HG03575 (cell line): ENCODE results near the gene SC5D.
A peak's percentile ranks its signal among the peaks of the same experiment; 100 is the strongest.

Experiments used
- ATAC-seq: cut with Tn5 transposase; IDR thresholded peaks from one replicate; pipeline ENCODE4 v1.9.1; 2021; ENCODE audit not compliant: unreplicated experiment, insufficient number of reproducible peaks, low FRiP score; ENCODE audit errors: extremely low read depth

SC5D gene

DNA sequence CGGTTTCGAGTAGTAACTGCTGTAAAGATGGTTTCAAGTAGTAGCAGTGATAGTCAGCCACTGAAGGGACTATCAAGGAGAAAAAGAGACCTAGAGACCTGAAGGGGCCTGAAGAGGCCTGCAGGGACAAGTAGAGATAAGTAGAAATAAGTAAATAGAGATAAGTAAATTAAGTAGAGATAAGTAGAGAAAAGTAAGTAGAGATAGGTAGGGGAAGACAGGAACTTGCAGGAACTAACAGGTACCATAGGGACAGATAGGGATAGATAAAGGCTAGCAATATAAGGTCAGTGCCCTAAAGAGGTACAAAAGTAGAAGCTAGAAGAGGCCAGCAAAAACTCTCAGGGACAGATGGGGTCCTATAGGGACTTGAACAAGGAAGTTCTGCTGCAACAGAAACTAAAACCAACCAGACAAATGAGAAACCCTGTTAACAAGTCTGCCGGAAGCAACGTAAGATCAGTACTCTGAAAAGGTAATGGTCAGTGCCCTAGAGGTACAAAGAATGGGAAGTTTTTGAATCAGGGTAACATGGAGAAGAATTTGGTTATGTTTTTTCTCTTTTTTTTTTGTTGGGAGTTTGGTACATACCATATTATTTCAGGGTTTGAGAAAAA is 9.6 kb upstream of the SC5D start:
- no peak for ATAC-seq

DNA sequence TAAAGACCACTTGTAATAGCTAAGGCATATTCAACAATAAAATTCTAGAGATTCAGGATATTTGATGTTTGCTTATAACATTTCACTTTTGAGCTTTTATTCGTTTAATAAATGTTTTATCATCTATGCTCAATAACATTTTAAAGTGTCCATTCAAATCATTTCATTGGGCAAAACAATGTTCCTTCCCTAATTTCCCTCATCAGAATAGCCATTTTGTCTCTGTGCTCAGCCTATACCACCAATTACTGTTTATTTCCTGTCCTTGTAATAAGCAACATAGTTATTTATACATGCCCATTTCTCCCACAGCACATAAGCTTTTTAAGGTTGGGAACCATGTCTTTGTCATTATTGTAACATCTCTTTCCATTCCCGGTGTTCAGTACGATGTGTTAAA is 1.3 kb upstream of the SC5D start:
- ATAC-seq = no peak

GRCh38 chr11:121291896-121292494 is 576 bp upstream of the SC5D start:
- peak; percentile 20 for ATAC-seq

DNA sequence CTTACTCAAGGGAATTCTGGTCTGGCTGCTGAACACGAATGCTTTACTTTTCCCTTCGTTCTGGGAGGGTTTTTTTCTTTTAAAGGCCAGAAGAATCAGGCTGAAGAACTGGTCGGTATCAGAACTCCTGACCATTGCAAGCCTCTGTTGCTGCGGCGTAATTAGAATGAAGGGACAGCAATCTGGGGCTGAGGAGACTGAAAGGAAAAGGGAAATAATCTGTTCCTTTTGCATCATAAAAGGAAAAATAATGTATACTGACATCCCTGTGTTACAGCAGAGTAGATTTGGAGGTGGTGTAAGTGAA is 670 bp downstream of the SC5D start:
- ATAC-seq = no peak

- ATAC-seq = no peak
These were observed 2.9 kb downstream of the SC5D start for GRCh38 chr11:121295246-121296029.

DNA sequence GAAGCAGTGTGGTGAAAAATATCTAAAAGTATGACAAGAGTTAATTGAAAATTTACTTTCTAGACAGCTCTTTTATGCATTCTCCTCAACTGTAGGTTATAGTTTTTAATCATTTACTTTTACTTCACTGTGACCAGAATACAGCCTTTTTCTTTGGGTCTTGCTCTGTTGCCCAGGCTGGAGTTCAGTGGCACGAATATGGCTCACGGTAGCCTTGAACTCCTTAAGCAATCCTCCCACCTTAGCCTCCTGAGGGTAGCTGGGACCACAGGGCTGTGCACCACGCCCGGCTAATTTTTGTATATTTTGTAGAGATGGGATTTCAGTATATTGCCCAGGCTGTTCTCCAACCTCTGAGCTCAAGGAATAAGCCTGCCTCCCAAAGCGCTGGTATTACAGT is 5.3 kb downstream of the SC5D start:
- no peak for ATAC-seq

GRCh38 chr11:121298774-121299173 is 6.2 kb downstream of the SC5D start:
- no peak for ATAC-seq

DNA sequence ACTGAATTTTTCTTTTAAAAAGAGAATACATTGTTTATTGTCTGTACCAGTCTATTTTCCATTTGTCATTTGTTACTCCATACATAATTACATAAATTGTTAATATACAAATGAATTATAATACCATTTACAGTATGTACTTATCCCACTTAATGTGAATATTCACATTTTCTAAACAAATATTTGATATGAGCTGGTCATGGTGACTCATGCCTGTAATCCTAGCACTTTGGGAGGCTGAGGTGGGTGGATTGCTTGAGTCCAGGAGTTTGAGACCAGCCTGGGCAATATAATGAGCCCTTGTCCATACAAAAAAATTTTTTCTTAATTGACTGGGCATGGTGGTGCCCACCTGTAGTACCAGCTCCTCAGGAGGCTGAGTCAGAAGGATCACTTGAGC is 6.8 kb downstream of the SC5D start:
- no peak for ATAC-seq

GRCh38 chr11:121300313-121300971 is 7.9 kb downstream of the SC5D start:
- no peak for ATAC-seq

GRCh38 chr11:121300972-121301699 is 8.6 kb downstream of the SC5D start:
- ATAC-seq = no peak

- ATAC-seq = no peak
These were observed 12.2 kb downstream of the SC5D start for GRCh38 chr11:121304759-121305158.

DNA sequence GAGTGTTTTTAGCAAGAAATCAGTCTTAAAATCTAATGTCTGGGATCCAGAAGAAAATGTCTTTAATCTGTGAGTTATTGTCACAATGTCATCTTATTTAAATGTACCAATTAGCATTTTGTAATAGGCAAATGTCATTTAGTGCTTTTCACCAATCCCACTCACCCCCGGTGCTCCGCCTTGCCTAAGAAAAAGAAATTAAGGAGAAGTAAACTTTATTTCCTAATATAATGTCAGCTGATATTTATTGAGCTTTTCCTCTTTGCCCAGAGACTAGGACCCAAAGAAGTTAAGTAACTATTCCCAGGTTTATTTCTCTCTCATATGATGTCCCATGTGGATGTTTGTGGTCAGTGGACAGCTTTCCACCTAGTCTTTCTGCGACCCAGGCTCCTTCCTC is 16.2 kb downstream of the SC5D start:
- ATAC-seq = no peak

- ATAC-seq = peak; percentile 70
These were observed 17.1 kb downstream of the SC5D start for GRCh38 chr11:121309688-121310087.

- no peak for ATAC-seq
These were observed 18.3 kb downstream of the SC5D start for GRCh38 chr11:121310908-121311307.

DNA sequence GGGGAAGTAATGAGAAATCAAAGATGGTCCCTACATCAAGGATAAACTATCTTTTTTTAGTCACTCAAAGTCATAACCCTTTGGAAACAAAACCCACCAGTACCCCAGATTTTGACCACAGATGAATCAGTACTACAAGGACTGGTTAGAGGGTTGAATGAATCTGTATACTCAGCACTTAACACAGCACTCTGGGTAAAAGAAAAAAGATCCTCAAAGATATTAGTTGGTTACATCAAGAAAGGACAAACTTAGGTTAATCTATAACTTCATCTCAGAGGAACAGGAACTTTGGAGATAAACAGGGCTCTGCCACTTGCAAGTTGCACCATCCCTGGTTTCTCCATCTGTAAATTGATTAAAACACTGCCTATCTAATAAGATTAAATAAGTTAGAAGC is 18.8 kb downstream of the SC5D start:
- no peak for ATAC-seq

GRCh38 chr11:121312483-121312882 is 19.9 kb downstream of the SC5D start:
- no peak for ATAC-seq

DNA sequence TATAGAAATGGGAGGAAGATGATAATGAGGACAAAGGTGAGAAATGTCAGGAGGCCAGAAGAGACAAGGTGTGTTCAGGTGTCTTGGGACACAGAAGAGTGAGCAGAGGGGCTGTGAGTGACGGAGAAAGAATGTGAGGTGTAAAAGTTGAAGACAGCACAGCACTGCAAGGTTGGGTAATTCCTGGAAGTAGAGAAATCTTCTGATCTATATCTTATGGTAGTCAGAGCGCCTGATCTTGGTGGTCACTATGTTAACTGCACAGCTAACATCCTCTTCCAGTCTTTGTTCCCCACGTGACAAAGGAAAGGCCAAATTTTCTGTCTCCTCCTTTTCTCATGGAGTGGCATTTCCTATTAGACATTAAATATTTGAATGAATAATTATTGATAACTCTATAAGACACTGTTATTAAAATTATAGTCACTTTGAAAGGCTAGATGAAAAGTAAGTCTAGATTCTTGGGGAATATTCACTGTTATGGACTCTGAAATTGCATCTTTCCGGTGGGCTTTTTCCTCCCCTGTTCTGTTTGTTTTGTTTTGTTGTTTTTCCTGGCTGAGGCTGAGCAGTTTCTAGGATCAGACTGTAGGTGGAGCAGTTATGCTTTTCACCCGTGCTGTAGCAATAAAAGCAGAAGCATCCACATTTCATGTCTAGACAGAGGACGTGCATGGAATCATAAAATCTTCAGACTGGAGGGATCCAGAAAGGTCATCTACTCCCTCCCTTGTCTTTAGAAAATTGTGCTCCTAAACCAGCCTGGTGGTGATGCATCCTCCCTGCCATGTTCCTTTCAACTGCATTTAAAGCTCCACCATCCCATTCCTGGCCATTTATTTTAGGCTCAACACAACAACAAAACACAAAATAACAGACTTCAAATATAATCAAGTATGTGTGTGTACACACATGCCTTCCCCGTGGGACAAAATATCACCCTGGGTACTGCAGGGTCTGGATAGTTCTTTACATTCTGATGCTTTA is 26.6 kb downstream of the SC5D start:
- no peak for ATAC-seq

DNA sequence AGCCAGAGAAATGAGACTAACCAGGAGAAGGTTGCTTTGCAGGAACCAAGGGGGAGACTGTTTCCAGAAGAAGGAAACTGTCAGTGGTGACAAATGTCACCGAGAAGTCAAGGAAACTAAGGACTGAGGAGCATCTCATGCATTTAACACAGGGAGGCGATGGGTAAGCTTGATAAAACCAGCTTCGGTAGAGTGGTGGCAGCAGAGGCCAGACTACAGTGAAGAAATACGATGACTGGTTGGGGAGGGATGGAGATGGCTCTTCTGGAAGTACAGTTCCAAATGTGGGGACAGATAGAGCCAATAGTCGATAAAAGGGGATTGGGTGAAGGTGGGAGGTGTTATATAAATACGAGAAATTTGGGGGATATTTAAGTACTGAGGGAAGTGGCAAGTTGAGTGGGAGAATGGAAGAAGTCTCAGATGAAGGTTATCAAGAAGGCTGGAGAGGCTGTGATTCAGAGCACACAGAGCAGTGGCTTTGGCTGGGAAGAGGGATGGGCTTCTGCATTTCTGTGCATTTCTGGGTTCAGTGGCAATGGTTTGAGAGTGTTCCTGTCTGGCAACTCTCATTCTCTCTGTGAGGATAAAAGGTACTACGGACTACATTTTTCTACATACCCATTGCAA is 29.2 kb downstream of the SC5D start:
- no peak for ATAC-seq
